Measurements from ENCODE around the gene ARFGAP1.

Gene ARFGAP1

DNA sequence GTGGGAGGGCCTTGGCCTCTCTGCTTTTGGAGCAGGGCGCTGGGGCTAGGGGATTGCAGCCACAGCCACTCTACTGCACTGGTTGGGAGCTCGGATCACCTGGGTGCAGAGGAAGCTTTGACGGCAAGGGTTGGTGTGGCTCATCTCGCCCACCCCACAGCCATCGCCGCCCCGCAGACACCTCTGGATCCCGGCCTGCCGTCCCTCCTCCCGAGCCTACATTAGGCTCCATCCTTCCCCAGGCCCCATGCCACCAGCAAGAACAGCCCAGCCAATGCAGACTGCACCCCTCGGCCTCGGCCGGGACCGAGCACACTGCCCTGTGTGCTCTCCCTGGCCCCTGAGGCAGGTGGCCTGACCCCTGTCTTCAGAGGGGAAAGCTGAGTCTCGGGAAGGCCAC lies 12.1 kb upstream of the ARFGAP1 start:
- DNase-seq (ENCODE audit: low read depth), result no peak

DNA sequence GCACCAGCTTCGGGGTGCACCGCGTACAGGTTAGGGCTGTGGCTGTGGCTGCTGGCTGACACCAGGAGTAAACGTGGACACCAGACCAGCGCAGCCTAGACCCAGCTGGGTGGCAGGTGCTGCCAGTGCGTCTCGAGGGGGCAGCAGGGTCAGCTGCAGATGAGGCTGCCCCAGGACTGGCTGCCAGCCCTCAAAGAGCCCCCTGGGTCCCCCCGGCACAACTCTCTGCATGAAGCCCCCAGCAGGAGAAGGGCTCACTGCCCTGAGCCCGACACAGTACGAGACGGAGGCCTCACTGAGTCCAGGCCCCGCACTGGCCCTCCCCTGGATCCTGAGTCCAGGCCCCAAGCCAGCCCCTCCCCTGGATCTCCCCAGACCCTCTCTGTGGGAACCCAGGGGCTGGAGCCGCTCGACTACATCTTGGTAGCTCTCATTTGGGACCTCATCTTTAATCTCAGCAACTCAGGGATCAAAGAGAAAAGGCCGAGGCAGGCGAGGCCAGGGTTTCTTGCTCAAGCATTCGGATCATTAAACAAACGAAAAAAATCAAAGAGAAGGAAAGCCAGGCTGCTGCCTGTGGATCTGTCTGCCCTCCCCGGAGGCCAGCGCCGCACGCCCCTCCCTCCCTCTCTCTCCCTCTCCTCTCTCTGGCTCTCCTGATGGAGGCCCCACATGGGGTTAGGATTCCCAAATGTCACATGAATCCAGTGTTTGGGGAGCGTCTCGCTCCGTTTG lies 11.4 kb upstream of the ARFGAP1 start:
- no peak for DNase-seq (ENCODE audit: low read depth)

DNA sequence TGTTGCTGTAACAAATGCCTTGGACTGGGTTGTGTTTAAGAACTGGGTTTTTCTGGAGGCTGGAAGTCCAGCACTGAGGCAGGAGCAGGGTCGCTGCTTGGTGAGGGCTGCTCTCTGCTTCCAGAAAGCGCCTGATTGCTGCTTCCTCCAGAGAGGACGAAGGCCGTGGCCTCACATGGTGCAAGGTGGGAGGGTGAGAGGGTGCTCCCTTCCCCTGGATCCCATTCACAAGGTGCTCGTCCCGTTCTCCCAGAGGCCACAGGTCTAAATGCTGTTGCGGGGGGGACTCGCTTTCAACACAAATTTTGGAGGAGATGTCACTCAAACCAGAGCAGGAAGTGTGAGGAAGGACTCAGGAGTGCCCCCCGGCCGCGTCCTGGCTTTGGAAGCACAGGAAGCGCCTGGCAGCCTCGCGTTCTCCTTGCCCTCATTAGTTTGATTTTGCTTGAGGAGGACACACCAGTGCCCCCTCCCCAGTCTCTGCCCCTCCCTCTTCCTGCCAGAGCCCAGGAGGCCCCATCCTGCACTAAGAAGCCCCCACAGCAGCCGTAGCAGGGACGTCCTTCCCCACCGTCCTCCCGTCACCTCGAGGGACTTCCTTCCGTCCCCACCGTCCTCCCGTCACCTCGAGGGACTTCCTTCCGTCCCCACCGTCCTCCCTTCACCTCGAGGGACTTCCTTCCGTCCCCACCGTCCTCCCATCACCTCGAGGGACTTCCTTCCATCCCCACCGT lies 10.7 kb upstream of the ARFGAP1 start:
- no peak for DNase-seq (ENCODE audit: low read depth)

GRCh38 chr20:63262836-63263235 lies 9.8 kb upstream of the ARFGAP1 start:
- DNase-seq (ENCODE audit: low read depth), result no peak

- no peak for DNase-seq (ENCODE audit: low read depth)
Observed at GRCh38 chr20:63264000-63264399, 8.6 kb upstream of the ARFGAP1 start.

DNA sequence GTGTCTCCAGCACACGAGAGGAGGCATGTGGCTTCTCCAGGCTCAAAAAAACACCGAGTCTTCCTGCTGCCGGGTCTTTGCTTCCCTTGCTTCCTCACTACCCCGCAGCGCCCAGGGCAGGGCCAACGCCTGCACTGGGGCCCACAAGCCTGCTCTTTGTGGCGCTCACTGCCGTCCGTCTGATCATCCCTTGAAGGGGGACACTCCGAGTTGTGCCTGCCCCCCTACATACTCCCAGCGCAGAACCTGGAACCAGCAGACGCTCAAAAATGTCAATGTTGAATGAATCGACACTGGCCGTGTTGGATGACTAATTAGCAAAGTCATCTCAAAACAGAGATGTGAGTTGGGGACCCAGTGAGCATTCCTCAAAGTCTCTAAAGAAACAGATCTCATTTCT lies 8.1 kb upstream of the ARFGAP1 start:
- DNase-seq (ENCODE audit: low read depth), result no peak

DNA sequence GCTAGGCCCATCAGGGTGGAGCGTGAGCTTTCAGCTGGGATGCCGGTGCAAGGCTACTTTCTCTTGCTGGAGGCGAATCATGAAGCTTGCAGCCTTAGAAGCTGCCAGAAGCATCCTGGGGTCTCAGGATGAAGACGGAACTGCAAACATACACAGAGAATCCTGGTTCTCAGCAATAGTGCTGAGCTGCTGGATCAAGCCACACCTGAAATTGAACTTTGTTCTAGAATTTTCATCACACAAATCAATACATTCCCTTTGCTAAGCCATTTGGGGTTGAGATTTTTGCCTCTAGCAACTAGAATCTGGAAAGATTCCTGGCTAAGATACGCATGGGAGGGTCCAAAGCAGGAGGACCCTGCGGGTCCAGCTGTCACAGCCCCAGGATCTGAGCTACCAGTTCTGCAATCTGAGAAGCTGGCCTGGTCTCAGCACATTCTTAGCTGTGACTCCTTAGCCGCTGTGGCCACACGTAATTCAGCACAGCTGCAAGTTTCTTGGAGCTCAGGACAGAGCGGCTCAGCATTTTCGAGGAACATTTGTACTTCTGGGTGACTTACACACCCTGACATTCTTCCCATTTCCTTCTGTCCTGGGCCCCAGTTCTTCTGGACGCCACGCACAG lies 6.6 kb upstream of the ARFGAP1 start:
- DNase-seq (ENCODE audit: low read depth), result no peak

GRCh38 chr20:63267691-63268090 lies 4.9 kb upstream of the ARFGAP1 start:
- no peak for DNase-seq (ENCODE audit: low read depth)

DNA sequence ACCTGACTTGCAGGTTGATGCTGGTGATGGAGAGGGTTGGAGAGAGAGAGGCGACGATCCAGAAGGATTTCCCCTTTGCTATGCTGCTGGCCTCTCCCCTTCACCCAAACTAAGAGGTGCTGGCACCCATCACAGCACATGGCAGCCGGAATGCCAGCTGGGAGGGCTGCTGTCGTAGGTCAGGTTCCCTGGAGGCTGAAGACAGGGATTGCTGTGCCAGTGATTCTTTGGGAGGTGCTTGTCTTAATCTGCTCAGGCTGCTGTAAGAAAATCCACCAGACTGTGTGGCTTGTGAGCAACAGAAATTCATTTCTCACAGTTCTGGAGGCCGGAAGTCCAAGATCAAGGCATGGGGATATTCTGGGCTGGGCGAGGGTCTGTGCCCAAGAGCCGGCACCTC lies 4.4 kb upstream of the ARFGAP1 start:
- no peak for DNase-seq (ENCODE audit: low read depth)

DNA sequence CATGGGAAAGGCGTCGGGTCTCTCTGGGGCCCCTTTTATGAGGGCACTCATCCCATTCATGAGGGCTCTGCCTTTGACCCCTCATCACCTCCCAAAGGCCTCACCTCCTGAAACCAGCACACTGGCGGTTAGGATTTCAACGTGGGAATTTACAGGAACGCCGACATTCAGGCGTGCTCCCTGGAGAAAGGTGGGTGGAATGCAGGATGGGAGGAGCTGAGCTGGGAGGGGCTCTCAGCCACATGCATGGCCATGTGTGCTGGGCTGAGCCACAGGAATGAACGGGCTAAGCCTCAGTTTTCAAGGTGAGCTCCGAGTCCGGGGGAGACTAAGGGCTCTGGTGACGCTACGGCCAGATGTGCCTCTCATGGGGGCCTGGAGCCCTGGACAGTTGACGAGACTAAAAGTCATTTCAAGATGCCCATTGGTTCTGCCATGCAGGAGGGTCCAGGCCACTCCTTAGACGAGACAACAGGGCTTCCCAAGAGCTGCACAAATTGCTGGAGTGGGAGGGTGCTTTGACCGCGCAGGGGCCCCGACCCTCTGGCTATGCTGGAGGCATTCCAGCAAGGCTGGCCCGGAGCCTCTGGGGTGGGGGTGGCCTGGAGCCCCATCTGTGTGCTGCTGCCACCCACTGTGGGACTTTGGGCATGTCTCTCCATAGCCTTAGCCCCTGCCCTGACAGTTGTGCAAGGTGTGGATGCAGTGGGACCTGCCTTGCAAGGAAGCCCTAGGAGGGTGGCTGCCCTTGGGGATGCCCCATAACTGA lies 3.8 kb upstream of the ARFGAP1 start:
- no peak for DNase-seq (ENCODE audit: low read depth)

DNA sequence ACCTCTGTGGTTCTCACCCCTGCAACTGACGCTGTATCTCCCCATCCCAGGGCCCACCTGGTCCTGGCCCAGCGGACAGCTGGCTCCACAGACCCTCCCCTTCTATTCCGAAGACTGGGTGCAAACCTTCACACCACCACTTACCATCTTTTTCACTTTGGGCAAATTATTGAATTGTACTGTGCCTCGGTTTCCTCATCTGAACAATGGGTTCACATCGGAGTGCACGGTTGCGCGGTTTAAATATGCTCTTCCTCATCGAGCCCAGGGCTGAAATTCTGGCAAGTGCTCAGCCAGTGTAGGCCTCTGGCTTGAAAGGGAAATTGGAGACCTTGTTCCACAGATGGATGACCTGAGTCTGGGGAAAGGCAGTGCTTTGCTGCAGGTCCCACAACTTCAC lies 2.9 kb upstream of the ARFGAP1 start:
- no peak for DNase-seq (ENCODE audit: low read depth)

- DNase-seq (ENCODE audit: low read depth), result no peak
Observed at GRCh38 chr20:63270606-63271325, 1.8 kb upstream of the ARFGAP1 start.

DNA sequence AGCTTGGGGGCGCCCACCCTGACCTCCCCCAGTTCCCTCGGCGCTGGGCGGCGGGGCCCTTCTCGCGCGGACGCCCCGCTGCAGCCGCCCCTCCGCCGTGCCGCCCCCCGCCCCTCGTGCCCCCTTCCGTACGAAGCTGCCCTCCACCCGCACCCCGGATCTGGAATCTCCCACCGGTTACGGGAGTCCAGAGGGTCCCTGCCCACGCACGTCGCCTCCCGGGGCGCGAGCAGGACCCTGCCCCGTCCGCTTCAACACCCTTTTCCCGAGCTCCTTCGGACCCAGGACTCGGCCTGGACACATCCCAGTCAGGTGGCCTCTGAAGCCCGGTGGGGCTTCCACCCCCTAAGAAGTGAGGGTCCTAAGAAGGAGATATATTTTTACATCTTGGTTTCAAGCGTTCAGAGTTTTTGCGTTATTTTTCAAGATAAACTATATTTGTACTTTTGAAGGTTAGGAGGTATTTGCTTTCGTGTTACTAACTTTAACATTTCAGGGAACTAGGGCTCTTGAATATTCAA lies 506 bp downstream of the ARFGAP1 start:
- DNase-seq (ENCODE audit: low read depth), result no peak

- DNase-seq (ENCODE audit: low read depth), result no peak
Observed at GRCh38 chr20:63273635-63274380, 1.2 kb downstream of the ARFGAP1 start.

DNA sequence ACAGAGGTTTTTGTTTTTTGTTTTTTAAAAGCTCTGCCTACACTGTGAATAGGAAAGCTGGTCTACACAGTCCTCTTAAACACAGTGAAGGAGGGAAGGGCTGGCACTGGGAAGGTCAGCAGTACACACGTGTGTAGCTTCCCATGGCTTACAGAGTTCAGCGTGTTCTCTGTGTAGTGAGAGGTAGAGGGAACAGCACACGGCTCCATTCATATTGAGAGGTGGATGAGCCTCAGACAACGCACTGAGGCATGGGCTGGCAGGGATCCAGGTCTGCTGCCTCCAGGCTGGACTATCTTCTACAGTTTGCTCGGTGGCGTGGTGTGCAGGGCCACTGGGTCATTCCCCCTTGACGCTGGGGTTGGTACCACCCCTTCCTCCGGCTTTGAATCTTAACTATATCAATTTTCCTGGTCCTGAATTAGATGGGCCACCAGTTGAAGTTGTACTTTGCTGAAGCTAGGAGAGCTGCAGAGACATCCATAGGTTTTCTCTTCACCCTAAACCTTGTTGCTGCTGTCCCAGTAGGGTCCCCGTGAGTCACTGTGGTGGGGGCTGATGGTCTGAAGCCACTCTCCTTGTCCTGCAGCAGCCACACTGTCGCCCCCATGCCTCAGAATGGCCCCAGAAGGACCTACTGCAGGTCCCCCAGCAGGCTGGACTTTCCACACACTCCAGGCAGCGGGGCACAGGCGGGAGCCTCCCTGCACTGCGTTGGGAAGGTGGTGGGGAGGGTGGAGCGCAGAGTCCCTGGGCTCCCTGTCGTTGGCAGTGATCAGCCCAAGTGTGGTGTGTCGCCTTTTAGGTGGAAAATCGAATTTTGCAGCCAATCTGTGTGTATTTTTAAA lies 2.0 kb downstream of the ARFGAP1 start:
- no peak for DNase-seq (ENCODE audit: low read depth)

- DNase-seq (ENCODE audit: low read depth), result no peak
Observed at GRCh38 chr20:63275825-63276224, 3.2 kb downstream of the ARFGAP1 start.

DNA sequence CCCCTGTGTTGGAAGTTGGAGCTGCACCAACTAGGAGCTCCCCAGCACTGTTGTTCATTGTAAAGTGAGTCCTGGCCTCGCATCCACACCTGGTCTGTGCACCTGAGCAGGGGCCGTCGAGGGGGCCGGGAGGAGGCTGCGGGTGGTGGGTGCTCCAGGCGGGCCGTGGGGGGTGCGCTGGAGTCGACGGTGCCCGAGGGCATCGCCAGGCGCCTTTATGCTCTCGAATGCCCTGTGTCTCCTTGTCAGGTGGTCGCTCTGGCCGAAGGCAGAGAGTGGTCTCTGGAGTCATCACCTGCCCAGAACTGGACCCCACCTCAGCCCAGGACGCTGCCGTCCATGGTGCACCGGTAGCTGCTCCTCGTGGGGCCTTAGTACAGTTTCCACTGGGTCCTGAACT lies 4.3 kb downstream of the ARFGAP1 start:
- DNase-seq (ENCODE audit: low read depth), result no peak

DNA sequence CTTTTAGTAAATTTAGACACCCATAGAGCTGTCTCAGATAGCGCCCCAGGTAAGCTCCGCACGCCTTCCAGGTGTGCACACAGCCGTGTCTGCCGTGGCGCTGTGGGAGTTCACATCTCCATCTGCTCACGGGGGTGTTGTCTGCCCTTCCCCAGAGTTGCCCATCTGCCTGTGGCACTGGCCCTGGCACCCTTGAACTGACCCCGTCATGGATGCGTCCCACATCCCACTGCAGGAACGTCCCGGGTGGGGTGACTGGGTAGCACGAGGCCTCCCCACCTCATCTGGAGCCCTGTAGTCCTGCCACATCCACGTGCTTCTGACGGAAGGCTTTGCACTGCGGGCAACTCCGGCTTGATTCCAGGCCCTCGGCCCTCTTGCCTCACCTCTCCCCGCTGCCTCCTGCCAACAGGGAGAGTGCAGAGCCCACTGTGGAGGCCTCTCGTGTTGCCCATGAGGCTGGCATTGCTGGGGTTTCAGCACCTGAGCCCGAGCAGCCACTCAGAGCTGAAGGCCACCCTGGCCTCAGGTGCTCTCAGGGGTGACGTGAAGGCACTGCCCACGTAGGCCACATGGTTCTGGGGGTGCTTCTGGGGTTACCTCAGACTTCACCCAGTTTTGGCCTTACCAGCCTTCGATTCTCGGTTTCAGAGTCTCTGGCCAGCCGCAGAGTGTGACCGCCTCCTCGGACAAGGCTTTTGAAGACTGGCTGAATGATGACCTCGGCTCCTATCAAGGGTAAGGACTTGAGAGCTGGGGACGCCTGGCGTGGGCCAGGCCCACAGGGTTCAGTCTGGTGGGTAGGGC lies 5.1 kb downstream of the ARFGAP1 start:
- DNase-seq (ENCODE audit: low read depth), result no peak

DNA sequence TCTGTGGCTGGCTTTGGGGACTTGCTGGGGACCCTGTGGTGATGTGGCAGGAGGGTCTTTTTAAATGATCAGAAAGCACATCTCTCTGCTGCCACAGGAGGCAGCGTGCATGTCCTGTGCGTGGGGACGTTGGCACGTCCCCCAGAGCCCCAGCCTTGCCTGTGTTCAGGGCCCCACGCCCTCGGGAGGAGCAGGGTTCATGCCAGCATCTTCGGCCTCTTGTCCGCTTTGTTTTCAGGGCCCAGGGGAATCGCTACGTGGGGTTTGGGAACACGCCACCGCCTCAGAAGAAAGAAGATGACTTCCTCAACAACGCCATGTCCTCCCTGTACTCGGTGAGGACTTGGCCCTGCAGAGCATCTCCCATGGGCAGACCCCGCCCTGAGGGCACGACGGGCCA lies 6.0 kb downstream of the ARFGAP1 start:
- DNase-seq (ENCODE audit: low read depth), result no peak

All from stimulated activated CD8-positive, alpha-beta memory T cell treated with anti-CD3 and anti-CD28 coated beads, Interleukin-7, amount 100 ng/mL, for 24 hours (primary cell).